ENCODE measurements around the gene SACM1L. TPM values are rescaled to one million over a fixed set of nuclear protein-coding genes. Genes with fewer than 3 reads are reported as not detected.
"Not testable (repeated sequence)": the region's sequence is repeated elsewhere in the genome, so short reads cannot be mapped to it uniquely, and the experiment has no call there.

SACM1L gene
- total RNA-seq, 1 experiment from 2014 or later, result 9.9 TPM

DNA sequence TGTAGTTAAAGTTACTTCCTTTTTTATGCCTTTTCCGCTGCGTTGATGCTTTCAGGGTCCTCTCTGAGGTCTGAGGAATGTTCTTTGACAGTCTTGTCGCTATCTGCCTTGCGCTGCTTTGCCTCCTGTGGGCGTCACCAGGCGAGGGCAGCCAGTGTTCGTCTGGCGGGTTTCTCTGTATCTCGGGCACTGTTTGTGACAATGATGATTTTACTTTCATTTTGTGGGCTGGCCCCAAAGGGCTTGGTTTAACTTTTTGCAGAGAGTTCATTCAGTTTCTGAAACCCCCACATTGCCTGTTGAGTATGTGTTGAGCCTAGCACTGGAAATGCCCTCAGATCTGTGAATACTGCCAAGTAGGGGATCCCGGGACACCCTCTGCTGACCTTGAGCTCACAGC is 24.6 kb upstream of the SACM1L start:
- in situ Hi-C loops (cut with HindIII; ENCODE audit: low pct_unique_long_range_greater_than_20kb, low sequenced_read_pairs), result loop anchor here (5.0 kb wide), 1 partner anchor 152 kb away; no protein-coding TSS in a partner anchor
- no peak for DNase-seq (ENCODE audit: low read depth)

GRCh38 chr3:45665101-45665572 is 24.1 kb upstream of the SACM1L start:
- in situ Hi-C loops (cut with HindIII; ENCODE audit: low pct_unique_long_range_greater_than_20kb, low sequenced_read_pairs), result no loop called here
- DNase-seq (ENCODE audit: low read depth), result peak; percentile 29

- DNase-seq (ENCODE audit: low read depth), result no peak
- in situ Hi-C loops (cut with HindIII; ENCODE audit: low pct_unique_long_range_greater_than_20kb, low sequenced_read_pairs), result no loop called here
Observed at GRCh38 chr3:45666757-45667431, 22.3 kb upstream of the SACM1L start.

GRCh38 chr3:45667569-45667934 is 21.6 kb upstream of the SACM1L start:
- in situ Hi-C loops (cut with HindIII; ENCODE audit: low pct_unique_long_range_greater_than_20kb, low sequenced_read_pairs), result no loop called here
- no peak for DNase-seq (ENCODE audit: low read depth)

- no peak for DNase-seq (ENCODE audit: low read depth)
- in situ Hi-C loops (cut with HindIII; ENCODE audit: low pct_unique_long_range_greater_than_20kb, low sequenced_read_pairs), result no loop called here
Observed at GRCh38 chr3:45670436-45670835, 18.8 kb upstream of the SACM1L start.

DNA sequence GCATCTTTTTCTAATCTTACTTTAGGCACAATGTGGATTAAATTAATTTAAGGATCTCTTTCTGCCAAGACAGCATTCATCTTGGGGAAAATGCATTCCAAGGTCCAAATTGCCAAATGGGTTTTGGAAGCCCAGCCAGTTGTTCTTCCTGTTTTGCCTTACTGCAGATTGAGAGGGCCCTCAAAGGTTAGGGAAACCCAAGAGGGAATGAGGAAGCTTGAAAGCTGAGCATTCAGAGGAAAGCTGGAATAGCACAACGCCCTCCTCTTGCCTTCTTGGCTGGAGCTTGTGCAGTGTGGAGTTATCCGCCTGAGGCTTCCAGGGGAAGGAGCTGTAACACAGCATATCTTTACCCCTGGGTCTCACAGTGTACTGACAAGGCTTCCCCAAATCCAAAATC is 18.2 kb upstream of the SACM1L start:
- in situ Hi-C loops (cut with HindIII; ENCODE audit: low pct_unique_long_range_greater_than_20kb, low sequenced_read_pairs), result no loop called here

DNA sequence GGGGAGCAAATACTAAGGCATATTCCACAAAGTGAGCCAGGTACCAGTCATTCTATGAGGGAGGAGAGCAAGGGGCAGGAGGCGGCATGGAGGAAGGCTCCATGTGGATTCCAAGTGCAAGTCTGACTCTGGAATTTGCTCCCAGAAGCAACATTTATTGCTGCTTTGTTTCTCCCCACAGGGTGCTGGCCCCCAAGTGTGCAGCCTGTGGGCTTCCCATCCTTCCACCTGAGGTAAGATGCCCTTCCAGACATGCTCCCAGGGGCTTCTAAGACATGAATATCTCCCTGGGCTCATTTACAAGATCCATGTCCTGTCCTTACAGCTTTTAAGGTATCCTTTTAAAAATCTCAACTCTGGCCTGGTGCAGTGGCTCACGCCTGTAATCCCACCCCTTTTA is 15.9 kb upstream of the SACM1L start:
- in situ Hi-C loops (cut with HindIII; ENCODE audit: low pct_unique_long_range_greater_than_20kb, low sequenced_read_pairs), result no loop called here
- no peak for DNase-seq (ENCODE audit: low read depth)

More for the DNA sequence above, 18.2 kb upstream of the SACM1L start:
- DNase-seq (ENCODE audit: low read depth), result no peak

- no peak for DNase-seq (ENCODE audit: low read depth)
- in situ Hi-C loops (cut with HindIII; ENCODE audit: low pct_unique_long_range_greater_than_20kb, low sequenced_read_pairs), result no loop called here
Observed at GRCh38 chr3:45676325-45677032, 12.7 kb upstream of the SACM1L start.

GRCh38 chr3:45677033-45677446 is 12.2 kb upstream of the SACM1L start:
- DNase-seq (ENCODE audit: low read depth), result peak; percentile 29
- in situ Hi-C loops (cut with HindIII; ENCODE audit: low pct_unique_long_range_greater_than_20kb, low sequenced_read_pairs), result no loop called here

DNA sequence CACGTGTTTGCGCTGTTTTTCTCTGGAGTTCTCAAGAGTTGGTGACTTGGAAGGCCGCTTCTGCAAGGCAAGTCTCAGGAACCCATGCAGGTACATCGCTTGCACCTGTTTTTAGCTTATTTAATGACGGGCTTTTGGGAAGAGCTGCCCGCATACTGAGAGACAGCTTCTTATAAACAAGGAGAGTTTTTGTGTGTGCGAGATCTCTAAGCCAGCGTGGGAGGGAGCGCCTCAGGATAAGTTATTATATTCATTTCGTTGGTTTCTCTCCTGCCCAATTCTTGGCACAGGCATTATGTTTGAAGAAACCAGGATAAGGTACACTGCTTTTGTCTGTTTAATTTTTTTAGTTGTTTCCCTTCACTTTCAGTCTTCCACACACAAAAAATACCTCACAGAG is 11.4 kb upstream of the SACM1L start:
- in situ Hi-C loops (cut with HindIII; ENCODE audit: low pct_unique_long_range_greater_than_20kb, low sequenced_read_pairs), result no loop called here
- DNase-seq (ENCODE audit: low read depth), result no peak

- DNase-seq (ENCODE audit: low read depth), result no peak
- in situ Hi-C loops (cut with HindIII; ENCODE audit: low pct_unique_long_range_greater_than_20kb, low sequenced_read_pairs), result no loop called here
Observed at GRCh38 chr3:45679805-45680204, 9.4 kb upstream of the SACM1L start.

- no peak for DNase-seq (ENCODE audit: low read depth)
- in situ Hi-C loops (cut with HindIII; ENCODE audit: low pct_unique_long_range_greater_than_20kb, low sequenced_read_pairs), result no loop called here
Observed at GRCh38 chr3:45681221-45681620, 8.0 kb upstream of the SACM1L start.

GRCh38 chr3:45681846-45682245 is 7.3 kb upstream of the SACM1L start:
- no peak for DNase-seq (ENCODE audit: low read depth)
- in situ Hi-C loops (cut with HindIII; ENCODE audit: low pct_unique_long_range_greater_than_20kb, low sequenced_read_pairs), result no loop called here

DNA sequence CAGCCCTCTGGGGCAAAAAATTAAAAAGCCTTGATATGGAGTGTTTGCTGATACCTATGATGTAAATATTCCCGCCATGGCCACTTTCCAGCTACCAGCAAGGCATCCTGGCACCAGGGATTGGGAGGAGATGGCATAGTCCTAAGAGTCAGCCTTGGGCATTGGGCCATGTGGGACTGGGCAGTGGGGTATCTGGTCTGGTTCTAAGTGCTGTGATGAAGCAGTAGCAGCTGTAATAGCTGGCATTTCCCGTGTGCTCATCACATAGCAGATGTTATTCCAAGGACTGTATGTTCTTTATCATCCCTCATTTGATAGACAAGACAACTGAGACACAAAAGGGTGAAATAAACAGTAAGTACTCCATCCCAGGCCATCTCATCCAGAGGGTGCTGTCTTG is 6.9 kb upstream of the SACM1L start:
- in situ Hi-C loops (cut with HindIII; ENCODE audit: low pct_unique_long_range_greater_than_20kb, low sequenced_read_pairs), result no loop called here
- no peak for DNase-seq (ENCODE audit: low read depth)

DNA sequence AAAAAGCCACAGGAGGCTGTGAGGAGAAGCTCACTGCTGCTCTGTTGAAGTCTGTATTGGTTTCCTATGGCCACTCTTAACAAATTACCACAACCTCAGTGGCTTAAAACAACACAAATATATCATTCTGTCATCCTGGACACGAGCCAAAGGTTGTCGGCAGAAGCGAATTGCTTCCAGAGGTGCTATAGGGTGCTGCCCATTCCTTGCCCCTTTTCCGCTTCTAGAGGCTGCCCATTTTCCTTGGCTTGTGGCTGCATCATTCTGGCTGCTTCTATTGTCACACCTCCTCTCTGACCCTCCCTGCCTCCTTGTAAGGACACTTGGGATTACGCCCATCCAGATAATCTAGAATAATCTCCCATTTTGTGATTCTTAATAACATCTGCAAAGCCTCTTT is 6.4 kb upstream of the SACM1L start:
- no peak for DNase-seq (ENCODE audit: low read depth)
- in situ Hi-C loops (cut with HindIII; ENCODE audit: low pct_unique_long_range_greater_than_20kb, low sequenced_read_pairs), result no loop called here

GRCh38 chr3:45683417-45684326 is 5.5 kb upstream of the SACM1L start:
- in situ Hi-C loops (cut with HindIII; ENCODE audit: low pct_unique_long_range_greater_than_20kb, low sequenced_read_pairs), result no loop called here
- no peak for DNase-seq (ENCODE audit: low read depth)

DNA sequence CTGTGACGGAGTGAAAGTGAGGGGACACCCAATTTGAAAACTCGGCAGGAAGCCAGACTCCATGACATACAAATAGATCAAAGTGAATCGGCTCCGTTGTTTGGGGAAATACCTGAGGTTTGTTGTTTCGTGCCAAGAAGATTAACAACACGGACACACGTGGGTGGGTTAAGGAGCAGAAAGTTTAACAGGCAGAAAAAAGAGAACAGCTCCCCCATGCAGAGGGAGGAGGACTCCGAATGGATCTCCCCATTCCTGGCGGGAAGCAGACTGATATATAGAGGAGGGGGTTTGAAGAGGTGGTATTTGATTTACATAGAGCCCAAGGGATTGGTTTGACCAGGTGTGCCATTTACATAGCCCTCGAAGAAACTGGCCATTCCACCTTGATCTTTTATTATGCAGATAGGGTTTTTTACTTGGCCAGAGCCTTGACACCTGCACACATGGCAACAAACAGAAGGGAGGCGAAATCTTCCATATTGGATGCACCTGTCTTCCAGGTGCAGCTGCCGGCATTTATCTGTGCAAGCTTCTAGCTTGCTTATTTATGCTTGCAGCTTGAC is 4.8 kb upstream of the SACM1L start:
- DNase-seq (ENCODE audit: low read depth), result no peak
- in situ Hi-C loops (cut with HindIII; ENCODE audit: low pct_unique_long_range_greater_than_20kb, low sequenced_read_pairs), result no loop called here

DNA sequence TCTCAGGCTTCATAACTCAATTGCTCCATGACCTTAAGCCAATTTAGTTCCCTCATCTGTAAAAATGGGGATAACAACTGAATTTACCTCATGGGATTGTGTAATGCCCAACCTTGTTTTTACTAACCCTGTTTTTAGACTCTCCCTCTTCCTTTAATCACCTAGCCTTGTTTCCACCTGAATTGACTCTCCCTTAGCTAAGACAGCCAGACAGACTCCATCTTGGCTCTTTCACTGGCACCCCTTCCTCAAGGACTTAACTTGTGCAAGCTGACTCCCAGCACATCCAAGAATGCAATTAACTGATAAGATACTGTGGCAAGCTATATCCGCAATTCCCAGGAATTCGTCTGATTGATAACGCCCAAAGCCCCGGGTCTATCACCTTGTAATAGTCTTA is 3.5 kb upstream of the SACM1L start:
- DNase-seq (ENCODE audit: low read depth); in situ Hi-C loops (cut with HindIII; ENCODE audit: low pct_unique_long_range_greater_than_20kb, low sequenced_read_pairs): not testable (repeated sequence)

DNA sequence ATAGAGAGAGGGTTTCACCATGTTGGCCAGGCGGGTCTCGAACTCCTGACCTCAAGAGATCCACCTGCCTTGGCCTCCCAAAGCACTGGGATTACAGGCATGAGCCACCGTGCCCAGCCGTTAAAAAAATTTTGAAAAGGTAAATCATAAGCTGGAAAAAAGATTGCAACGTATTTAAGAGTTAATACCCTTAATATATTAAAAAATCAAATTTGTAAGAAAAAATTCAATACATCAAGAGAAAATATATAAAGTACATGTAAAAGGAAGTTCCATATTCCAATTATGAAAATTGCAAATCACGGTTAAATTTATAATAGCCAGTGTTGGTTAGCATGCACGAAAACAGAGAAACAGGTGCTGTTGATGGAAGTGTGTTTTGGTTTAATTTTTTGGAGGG is 2.3 kb upstream of the SACM1L start:
- no peak for DNase-seq (ENCODE audit: low read depth)
- in situ Hi-C loops (cut with HindIII; ENCODE audit: low pct_unique_long_range_greater_than_20kb, low sequenced_read_pairs), result no loop called here

Data from Caki2 (cell line).